ENCODE results near the gene NOC2L.

NOC2L gene

GRCh38 chr1:969260-969855, 10.3 kb upstream of the NOC2L start:
- H3K4me3 ChIP-seq (ENCODE audit: low read depth, low read length): no peak overlapping the region
- no peak for TF ChIP-seq CTCF (IDR thresholded peaks at IDR 0.05; ENCODE audit: low read depth, low read length, missing control alignments)
- DNase-seq (ENCODE audit: low read depth): no peak

GRCh38 chr1:967466-968343, 8.6 kb upstream of the NOC2L start:
- no peak overlapping the region for H3K4me3 ChIP-seq (ENCODE audit: low read depth, low read length)
- no peak for TF ChIP-seq CTCF (IDR thresholded peaks at IDR 0.05; ENCODE audit: low read depth, low read length, missing control alignments)
- no peak for DNase-seq (ENCODE audit: low read depth)

DNA sequence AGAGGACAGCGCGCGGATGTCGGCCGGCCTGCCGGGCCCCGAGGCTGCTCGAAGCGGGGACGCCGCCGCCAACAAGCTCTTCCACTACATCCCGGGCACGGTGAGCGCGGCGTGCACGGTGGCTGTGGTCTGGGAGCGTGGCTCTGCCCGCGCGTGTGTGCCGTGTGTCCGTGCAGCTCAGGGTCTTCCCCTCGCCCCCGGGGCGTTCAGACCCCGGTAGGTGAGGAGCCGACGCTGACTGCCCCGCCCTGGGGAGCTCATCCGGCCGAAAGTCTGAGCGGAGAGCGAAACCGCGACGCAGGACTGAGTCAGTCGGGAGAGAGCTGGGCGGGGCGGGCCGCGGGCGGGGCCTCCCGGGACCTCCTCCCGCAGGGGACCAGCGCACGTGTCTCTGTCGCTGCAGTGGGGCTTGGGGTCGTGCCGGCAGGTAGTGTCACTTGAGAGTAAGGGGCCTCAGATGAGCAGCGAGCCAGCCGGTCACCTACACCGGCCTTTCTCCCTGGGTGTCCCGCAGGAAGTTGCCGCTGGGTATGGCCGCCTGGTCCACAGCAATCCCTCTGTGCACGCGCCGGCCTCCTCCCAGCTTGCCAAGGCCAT, 7.7 kb upstream of the NOC2L start:
- no peak for TF ChIP-seq CTCF (IDR thresholded peaks at IDR 0.05; ENCODE audit: low read depth, low read length, missing control alignments)
- H3K4me3 ChIP-seq (ENCODE audit: low read depth, low read length): peak overlapping the region; percentile 61
- no peak for DNase-seq (ENCODE audit: low read depth)

GRCh38 chr1:966135-966703, 7.2 kb upstream of the NOC2L start, which contains the start of gene PLEKHN1:
Gene PLEKHN1, plus strand, starts transcription at chr1:966482. Its CDS starts 50 bp downstream, at chr1:966532.
- DNase-seq (ENCODE audit: low read depth): no peak
- H3K4me3 ChIP-seq (ENCODE audit: low read depth, low read length): peak within 1 kb of the TSS; percentile 61
- TF ChIP-seq CTCF (IDR thresholded peaks at IDR 0.05; ENCODE audit: low read depth, low read length, missing control alignments): no peak

DNA sequence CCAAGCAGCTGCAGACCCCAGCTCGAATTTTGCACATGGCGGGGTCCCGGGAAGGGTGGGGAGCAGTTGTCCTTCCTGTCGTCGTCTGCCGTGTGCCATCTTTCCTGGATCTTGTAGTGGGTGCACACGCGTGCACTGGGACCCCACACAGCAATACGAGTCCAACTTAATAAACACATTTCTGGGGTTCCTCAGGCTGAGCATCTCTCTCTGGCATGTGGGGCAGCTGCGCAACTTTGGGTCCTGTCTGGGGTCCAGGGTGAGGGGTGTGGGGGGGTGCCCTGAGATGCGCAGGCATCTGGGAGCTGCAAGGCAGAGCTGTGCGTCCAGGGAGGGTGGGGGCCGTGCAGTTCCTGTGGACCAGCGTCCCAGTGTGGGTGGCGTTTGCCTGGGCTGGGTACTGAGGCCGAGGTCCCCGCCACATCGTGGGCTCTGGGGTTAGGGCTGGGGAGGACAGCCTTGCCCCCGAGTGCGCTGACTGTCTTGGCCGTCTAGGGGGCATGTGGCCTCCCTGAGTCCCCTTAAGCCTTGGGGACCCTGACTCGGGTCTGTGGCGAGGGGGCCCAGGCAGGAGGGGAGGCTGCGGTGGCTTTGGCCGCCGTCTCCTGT, 6.6 kb upstream of the NOC2L start:
- no peak overlapping the region for H3K4me3 ChIP-seq (ENCODE audit: low read depth, low read length)
- no peak for DNase-seq (ENCODE audit: low read depth)
- TF ChIP-seq CTCF (IDR thresholded peaks at IDR 0.05; ENCODE audit: low read depth, low read length, missing control alignments): no peak

DNA sequence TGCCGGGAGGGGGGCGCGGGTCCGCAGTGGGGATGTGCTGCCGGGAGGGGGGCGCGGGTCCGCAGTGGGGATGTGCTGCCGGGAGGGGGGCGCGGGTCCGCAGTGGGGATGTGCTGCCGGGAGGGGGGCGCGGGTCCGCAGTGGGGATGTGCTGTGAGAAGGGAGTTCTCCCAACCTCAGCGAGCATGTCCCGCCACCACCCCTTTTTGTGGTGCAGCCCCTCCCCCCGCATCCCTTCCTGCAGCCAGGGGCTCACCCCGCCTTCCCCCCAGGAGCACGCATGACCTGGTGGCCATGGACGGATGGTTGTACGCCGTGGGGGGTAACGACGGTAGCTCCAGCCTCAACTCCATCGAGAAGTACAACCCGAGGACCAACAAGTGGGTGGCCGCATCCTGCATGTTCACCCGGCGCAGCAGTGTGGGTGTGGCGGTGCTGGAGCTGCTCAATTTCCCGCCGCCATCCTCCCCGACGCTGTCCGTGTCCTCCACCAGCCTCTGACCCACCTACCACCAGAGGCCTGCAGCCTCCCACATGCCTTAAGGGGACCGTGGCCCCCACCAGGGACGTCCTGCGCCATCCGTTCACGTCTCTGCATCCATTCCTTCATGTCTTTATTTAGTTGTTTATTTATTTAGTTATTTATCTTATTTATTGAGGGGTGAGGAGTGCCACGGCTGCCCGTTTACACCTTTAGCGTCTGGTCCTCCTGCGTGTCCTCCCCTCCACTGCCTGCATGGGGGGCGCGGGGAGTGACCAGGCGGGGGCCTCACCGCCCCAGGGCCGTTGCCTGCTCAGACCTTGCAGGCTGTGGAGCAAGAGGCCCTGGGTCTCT, 5.9 kb upstream of the NOC2L start:
- TF ChIP-seq CTCF (IDR thresholded peaks at IDR 0.05; ENCODE audit: low read depth, low read length, missing control alignments): no peak
- H3K4me3 ChIP-seq (ENCODE audit: low read depth, low read length): no peak overlapping the region
- DNase-seq (ENCODE audit: low read depth): no peak
